HepG2 (cell line): ENCODE results near the gene PSMD8. TPM values are rescaled to one million over a fixed set of nuclear protein-coding genes. Genes with fewer than 3 reads are reported as not detected.

Experiments used
- KLF6 ChIP-seq: IDR thresholded peaks from 2 replicates; pipeline ENCODE4 v1.8.0; 2016; ENCODE audit warnings: missing biosample characterization, missing genetic modification reagents
- NR3C1 ChIP-seq: sonication (generic); formaldehyde crosslinking; IDR thresholded peaks from 2 replicates; pipeline ENCODE4 v1.4.0; 2020; ENCODE audit warnings: missing genetic modification reagents
- SNAPC4 ChIP-seq: sonication (generic); formaldehyde crosslinking; IDR thresholded peaks from 2 replicates; pipeline ENCODE4 v1.4.0; 2020; ENCODE audit warnings: mild to moderate bottlenecking, missing genetic modification reagents
- TBP ChIP-seq: sonication (generic); formaldehyde crosslinking; IDR thresholded peaks from 2 replicates; pipeline ENCODE4 v1.5.0; 2020; ENCODE audit warnings: missing genetic modification reagents
- ZBTB39 ChIP-seq: sonication (generic); formaldehyde crosslinking; IDR thresholded peaks from 2 replicates; pipeline ENCODE4 v1.5.0; 2020; ENCODE audit warnings: missing genetic modification reagents
- ZFYVE20 ChIP-seq: sonication (generic); formaldehyde crosslinking; IDR thresholded peaks from 2 replicates; pipeline ENCODE4 v1.8.0; 2023; ENCODE audit warnings: low read depth, mild to moderate bottlenecking, moderate library complexity, missing genetic modification reagents, borderline replicate concordance
- ZNF552 ChIP-seq: sonication (generic); formaldehyde crosslinking; IDR thresholded peaks from 2 replicates; pipeline ENCODE4 v1.9.0; 2022; ENCODE audit warnings: missing genetic modification reagents, mild to moderate bottlenecking, borderline replicate concordance
- ZNF558 ChIP-seq: sonication (generic); formaldehyde crosslinking; IDR thresholded peaks from 2 replicates; pipeline ENCODE4 v1.9.0; 2022; ENCODE audit warnings: mild to moderate bottlenecking, missing genetic modification reagents, borderline replicate concordance
- polyA plus RNA-seq, 8 experiments: library from polyadenylated mRNA; depleted of rRNA in 3 of 8; stranded (reverse) in 7 of 8; unstranded in 1 of 8; fragments of >200 nt; fragmentation: Illumina TruSeq in 4 of 8; extraction: Trizol in 4 of 8; gene quantifications; 2 replicates each; pipeline versions ENCODE4 v1.2.1 to v1.2.3, GENCODE V29; 2011 to 2016; ENCODE audit warnings: low read depth in 4 of 8, missing spikeins in 1 of 8, mixed read lengths in 1 of 8; ENCODE audit not compliant: insufficient read depth in 1 of 8
- total RNA-seq, 5 experiments: library from RNA; depleted of rRNA; stranded (reverse); fragments of >200 nt; fragmentation: Illumina TruSeq; extraction: Trizol; gene quantifications; 2 replicates each; pipeline ENCODE4 v1.2.3, GENCODE V29; 2016; ENCODE audit warnings: low read depth in 1 of 5
- TF ChIP-seq, protein P1 (sequence below): sonication (generic); formaldehyde crosslinking; IDR thresholded peaks from 2 replicates; pipeline ENCODE4 v1.9.0; 2022; ENCODE audit warnings: low read depth, missing genetic modification reagents
- TF ChIP-seq, protein P2 (sequence below): sonication (generic); formaldehyde crosslinking; IDR thresholded peaks from 2 replicates; pipeline ENCODE4 v1.4.0; 2020; ENCODE audit warnings: mild to moderate bottlenecking, missing genetic modification reagents
- TF ChIP-seq, protein P3 (sequence below): sonication (generic); formaldehyde crosslinking; IDR thresholded peaks from 2 replicates; pipeline ENCODE4 v1.5.1; 2020; ENCODE audit warnings: mild to moderate bottlenecking, missing genetic modification reagents, moderate library complexity

The PSMD8 gene
- total and polyA plus RNA-seq, 2 of the 13 experiments (the other 11 are each of a cell fraction or from before 2014, with no cell fraction given) = 162 to 296 TPM

DNA sequence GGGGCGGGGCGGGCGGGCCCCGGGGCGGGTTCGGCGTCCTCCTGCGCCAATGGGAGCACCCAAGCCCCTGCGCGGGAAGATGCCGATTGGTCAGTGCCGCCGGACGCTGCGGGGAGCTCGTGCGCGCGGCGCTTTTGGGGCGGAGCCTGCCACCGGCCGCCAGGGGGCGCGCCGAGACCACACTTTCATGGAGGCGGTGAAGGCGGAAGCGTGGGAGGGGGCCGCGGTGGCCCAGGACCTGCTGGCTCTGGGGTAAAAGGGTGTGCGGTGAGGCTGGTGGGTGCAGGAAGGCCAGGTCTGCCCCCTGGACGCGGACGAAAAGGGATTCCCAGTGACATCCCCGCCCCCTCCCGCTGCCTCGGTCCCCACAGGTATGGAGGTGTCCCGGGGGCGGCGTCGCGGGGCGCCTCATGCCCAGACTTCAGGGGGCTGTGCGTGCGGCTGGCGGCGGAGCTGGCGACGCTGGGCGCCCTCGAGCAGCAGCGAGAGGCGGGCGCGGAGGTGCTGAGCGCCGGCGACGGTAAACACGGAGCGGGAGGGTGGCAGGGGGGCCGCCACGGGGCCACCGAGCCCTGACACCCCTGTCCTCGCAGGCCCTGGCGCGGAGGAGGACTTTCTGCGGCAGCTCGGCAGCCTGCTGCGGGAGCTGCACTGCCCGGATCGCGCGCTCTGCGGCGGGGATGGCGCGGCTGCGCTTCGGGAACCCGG lies 28.8 kb downstream of the PSMD8 start, which contains the start of gene FAM98C (continued):
- TF ChIP-seq SNAPC4 (CRISPR knock-in tag) = 0 out of 2 replicates have a peak, but pooled peaks have one; percentile 57
- TF ChIP-seq, protein P1, sequence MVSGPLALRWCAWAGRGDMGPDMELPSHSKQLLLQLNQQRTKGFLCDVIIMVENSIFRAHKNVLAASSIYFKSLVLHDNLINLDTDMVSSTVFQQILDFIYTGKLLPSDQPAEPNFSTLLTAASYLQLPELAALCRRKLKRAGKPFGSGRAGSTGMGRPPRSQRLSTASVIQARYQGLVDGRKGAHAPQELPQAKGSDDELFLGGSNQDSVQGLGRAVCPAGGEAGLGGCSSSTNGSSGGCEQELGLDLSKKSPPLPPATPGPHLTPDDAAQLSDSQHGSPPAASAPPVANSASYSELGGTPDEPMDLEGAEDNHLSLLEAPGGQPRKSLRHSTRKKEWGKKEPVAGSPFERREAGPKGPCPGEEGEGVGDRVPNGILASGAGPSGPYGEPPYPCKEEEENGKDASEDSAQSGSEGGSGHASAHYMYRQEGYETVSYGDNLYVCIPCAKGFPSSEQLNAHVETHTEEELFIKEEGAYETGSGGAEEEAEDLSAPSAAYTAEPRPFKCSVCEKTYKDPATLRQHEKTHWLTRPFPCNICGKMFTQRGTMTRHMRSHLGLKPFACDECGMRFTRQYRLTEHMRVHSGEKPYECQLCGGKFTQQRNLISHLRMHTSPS = peak; percentile 40; the same call in 1 of the 2 replicates
- TF ChIP-seq ZNF552 (CRISPR knock-in tag) = no peak; the same call in 1 of the 2 replicates
- TF ChIP-seq ZFYVE20 (CRISPR knock-in tag) = peak; percentile 87; the same call in 1 of the 2 replicates
- TF ChIP-seq, protein P2, sequence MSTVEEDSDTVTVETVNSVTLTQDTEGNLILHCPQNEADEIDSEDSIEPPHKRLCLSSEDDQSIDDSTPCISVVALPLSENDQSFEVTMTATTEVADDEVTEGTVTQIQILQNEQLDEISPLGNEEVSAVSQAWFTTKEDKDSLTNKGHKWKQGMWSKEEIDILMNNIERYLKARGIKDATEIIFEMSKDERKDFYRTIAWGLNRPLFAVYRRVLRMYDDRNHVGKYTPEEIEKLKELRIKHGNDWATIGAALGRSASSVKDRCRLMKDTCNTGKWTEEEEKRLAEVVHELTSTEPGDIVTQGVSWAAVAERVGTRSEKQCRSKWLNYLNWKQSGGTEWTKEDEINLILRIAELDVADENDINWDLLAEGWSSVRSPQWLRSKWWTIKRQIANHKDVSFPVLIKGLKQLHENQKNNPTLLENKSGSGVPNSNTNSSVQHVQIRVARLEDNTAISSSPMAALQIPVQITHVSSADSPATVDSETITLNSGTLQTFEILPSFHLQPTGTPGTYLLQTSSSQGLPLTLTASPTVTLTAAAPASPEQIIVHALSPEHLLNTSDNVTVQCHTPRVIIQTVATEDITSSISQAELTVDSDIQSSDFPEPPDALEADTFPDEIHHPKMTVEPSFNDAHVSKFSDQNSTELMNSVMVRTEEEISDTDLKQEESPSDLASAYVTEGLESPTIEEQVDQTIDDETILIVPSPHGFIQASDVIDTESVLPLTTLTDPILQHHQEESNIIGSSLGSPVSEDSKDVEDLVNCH (CRISPR knock-in tag) = no peak
- TF ChIP-seq, protein P3, sequence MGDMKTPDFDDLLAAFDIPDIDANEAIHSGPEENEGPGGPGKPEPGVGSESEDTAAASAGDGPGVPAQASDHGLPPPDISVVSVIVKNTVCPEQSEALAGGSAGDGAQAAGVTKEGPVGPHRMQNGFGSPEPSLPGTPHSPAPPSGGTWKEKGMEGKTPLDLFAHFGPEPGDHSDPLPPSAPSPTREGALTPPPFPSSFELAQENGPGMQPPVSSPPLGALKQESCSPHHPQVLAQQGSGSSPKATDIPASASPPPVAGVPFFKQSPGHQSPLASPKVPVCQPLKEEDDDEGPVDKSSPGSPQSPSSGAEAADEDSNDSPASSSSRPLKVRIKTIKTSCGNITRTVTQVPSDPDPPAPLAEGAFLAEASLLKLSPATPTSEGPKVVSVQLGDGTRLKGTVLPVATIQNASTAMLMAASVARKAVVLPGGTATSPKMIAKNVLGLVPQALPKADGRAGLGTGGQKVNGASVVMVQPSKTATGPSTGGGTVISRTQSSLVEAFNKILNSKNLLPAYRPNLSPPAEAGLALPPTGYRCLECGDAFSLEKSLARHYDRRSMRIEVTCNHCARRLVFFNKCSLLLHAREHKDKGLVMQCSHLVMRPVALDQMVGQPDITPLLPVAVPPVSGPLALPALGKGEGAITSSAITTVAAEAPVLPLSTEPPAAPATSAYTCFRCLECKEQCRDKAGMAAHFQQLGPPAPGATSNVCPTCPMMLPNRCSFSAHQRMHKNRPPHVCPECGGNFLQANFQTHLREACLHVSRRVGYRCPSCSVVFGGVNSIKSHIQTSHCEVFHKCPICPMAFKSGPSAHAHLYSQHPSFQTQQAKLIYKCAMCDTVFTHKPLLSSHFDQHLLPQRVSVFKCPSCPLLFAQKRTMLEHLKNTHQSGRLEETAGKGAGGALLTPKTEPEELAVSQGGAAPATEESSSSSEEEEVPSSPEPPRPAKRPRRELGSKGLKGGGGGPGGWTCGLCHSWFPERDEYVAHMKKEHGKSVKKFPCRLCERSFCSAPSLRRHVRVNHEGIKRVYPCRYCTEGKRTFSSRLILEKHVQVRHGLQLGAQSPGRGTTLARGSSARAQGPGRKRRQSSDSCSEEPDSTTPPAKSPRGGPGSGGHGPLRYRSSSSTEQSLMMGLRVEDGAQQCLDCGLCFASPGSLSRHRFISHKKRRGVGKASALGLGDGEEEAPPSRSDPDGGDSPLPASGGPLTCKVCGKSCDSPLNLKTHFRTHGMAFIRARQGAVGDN (CRISPR knock-in tag) = peak; percentile 96
- peak; percentile 94; the same call in 1 of the 2 replicates for TF ChIP-seq ZNF558
- peak; percentile 90 for TF ChIP-seq ZBTB39
- peak; percentile 83 for TF ChIP-seq KLF6 (CRISPR knock-in tag)
- TF ChIP-seq NR3C1 = no peak
- 0 out of 2 replicates have a peak, but pooled peaks have one; percentile 18 for TF ChIP-seq TBP
